ENCODE measurements around the gene IL36B.

Gene IL36B

GRCh38 chr2:113034016-113034415 is 18.7 kb downstream of the IL36B start:
- no peak for FAIRE-seq
- TF ChIP-seq CTCF (IDR thresholded peaks at IDR 0.05; ENCODE audit: insufficient read depth, missing control alignments): no peak
- no peak for DNase-seq (ENCODE audit: insufficient read length, low spot score)

GRCh38 chr2:113032737-113033136 is 19.9 kb downstream of the IL36B start:
- no peak for TF ChIP-seq CTCF (IDR thresholded peaks at IDR 0.05; ENCODE audit: insufficient read depth, missing control alignments)
- FAIRE-seq (no peak), DNase-seq (ENCODE audit: insufficient read length, low spot score) (no peak)

- no peak for FAIRE-seq
- TF ChIP-seq CTCF (IDR thresholded peaks at IDR 0.05; ENCODE audit: insufficient read depth, missing control alignments): no peak
- DNase-seq (ENCODE audit: insufficient read length, low spot score): no peak
Measured at GRCh38 chr2:113028112-113028511, 24.6 kb downstream of the IL36B start.

GRCh38 chr2:113027691-113028090 is 25.0 kb downstream of the IL36B start:
- TF ChIP-seq CTCF (IDR thresholded peaks at IDR 0.05; ENCODE audit: insufficient read depth, missing control alignments): no peak
- DNase-seq (ENCODE audit: insufficient read length, low spot score) (no peak), FAIRE-seq (no peak)

GRCh38 chr2:113025737-113026136 is 26.9 kb downstream of the IL36B start:
- no peak for TF ChIP-seq CTCF (IDR thresholded peaks at IDR 0.05; ENCODE audit: insufficient read depth, missing control alignments)
- FAIRE-seq (no peak), DNase-seq (ENCODE audit: insufficient read length, low spot score) (no peak)

- no peak for TF ChIP-seq CTCF (IDR thresholded peaks at IDR 0.05; ENCODE audit: insufficient read depth, missing control alignments)
- no peak for DNase-seq (ENCODE audit: insufficient read length, low spot score)
- FAIRE-seq: no peak
Measured at GRCh38 chr2:113024764-113025163, 27.9 kb downstream of the IL36B start.

- no peak for FAIRE-seq
- no peak for DNase-seq (ENCODE audit: insufficient read length, low spot score)
Measured at GRCh38 chr2:113021312-113021711, 31.4 kb downstream of the IL36B start.

More at GRCh38 chr2:113021312-113021711, 31.4 kb downstream of the IL36B start:
- no peak for TF ChIP-seq CTCF (IDR thresholded peaks at IDR 0.05; ENCODE audit: insufficient read depth, missing control alignments)

Data from D721Med (cell line).